Testis (tissue), 3 donors: Measurements from ENCODE around the gene NPPC. TPM values are rescaled to one million over a fixed set of nuclear protein-coding genes. Genes with fewer than 3 reads are reported as not detected.

Experiments used
- DNase-seq: peaks from one replicate; pipeline ENCODE4 v3.0.0-alpha.2; 2019
- H3K27ac ChIP-seq, 2 donors: fragments of 200-600 bp; sonication (generic); one replicate each; pipeline ENCODE4 v1.5.1; 2019
- H3K27me3 ChIP-seq: fragments of 200-600 bp; sonication (generic); one replicate; pipeline ENCODE4 v1.5.1; 2019
- H3K36me3 ChIP-seq: fragments of 200-600 bp; sonication (generic); one replicate; pipeline ENCODE4 v1.5.1; 2017; ENCODE audit warnings: low read depth; ENCODE audit errors: missing control alignments
- H3K4me1 ChIP-seq: fragments of 200-600 bp; sonication (generic); one replicate; pipeline ENCODE4 v1.5.1; 2019
- H3K4me3 ChIP-seq, 2 donors: fragments of 200-600 bp; sonication (generic); one replicate each; pipeline ENCODE4 v1.5.1; 2017 to 2019
- H3K9me3 ChIP-seq: fragments of 200-600 bp; sonication (generic); one replicate; pipeline ENCODE4 v1.5.1; 2017
- POLR2A ChIP-seq: fragments of 450-650 bp; IDR thresholded peaks from one replicate; pipeline ENCODE4 v1.6.1; 2017; ENCODE audit warnings: antibody characterized with exemption, mild to moderate bottlenecking, moderate library complexity
- WGBS, 2 donors: methylation state at CpG; one replicate each; pipeline ENCODE4 v1.1.5; 2018; 5-methylcytosine and 5-hydroxymethylcytosine counted together
- intact Hi-C: fragments of 100-400 bp; cut with DNase I; formaldehyde crosslinking; loops from one replicate; pipeline ENCODE4 v1.15.1; 2023; ENCODE audit warnings: low total_unique reads
- polyA plus RNA-seq: library from polyadenylated mRNA; stranded (reverse); fragments of 350-450 nt; fragmentation: Illumina TruSeq; extraction: RNeasy Lipid Tissue Mini Kit (QIAGEN cat#74804); gene quantifications from one replicate; pipeline ENCODE4 v1.2.3, GENCODE V29; 2014; ENCODE audit warnings: low read depth, low replicate concordance; ENCODE audit not compliant: insufficient read depth
- total RNA-seq, 2 donors: library from RNA; depleted of rRNA; stranded (reverse); fragments of >200 nt; gene quantifications; one replicate each; pipeline ENCODE4 v1.2.3, GENCODE V29; 2016
- TF ChIP-seq, protein P1 (sequence below), 3 experiments: fragments of 450-650 bp in 2 of 3; fragments of 200-600 bp in 1 of 3; sonication (generic) in 1 of 3; IDR thresholded peaks; one replicate each; pipeline ENCODE4 v1.5.1; 2016 to 2019; ENCODE audit warnings: antibody characterized with exemption in 3 of 3, mild to moderate bottlenecking in 2 of 3, moderate library complexity in 1 of 3

The NPPC gene
- total and polyA plus RNA-seq, 3 donors from 2014 or later: 0.78 TPM; not detected in 2

DNA sequence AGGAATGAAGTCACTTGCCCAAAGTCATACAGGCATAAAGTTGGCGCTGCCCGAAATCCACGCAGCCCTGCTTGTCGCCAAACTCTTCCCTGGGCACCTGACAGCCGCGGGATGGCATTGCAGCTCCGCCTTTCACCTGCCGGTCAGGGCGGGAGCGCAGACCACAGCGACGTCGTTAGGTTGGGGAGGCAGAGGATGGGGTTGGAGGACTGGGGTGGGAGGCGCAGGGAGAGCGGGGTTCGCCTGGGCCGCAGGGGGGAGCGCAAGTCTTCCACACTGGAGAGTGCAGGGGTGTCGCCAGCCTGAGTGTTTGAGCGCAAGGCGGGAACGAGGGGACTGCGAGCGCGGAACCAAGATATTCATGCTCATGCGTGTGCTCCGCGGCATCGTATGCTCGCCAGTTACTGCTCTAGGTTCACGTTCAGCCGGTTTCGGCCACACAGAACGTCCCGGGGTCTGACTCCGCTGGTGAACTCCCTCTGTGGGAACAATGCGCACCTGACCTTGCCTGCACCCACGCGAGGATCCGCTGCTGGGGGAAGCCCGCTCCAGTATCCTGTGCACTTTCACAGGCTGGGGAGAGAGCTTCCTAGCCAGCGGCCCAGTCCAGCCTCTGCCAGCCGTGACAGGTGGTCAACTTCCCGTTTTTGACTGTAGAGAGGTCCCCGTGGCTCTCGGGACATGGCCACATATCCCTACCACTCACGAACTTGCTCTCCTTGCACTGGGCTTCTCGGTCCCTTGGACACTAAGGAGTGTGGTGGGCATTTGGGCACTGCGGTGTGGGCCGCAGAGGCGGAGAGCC lies 767 bp upstream of the NPPC start:
- Histone ChIP-seq H3K27me3 (no peaks in the 10 kb centered on the region), H3K27ac (no peak overlapping the region), H3K4me3 (peak overlapping the region in 1 of 2 donors; percentile 34), H3K9me3 (no peaks in the 10 kb centered on the region), H3K4me1 (peaks cover 14% of the 10 kb centered on the region), H3K36me3 (no peaks in the 10 kb centered on the region)
- peak; percentile 44 for DNase-seq
- intact Hi-C loops: no loop called here
- 6 to 13% methylated on average over 8 to 51 of the region's 51 CpGs for WGBS, 2 donors
- no peak for TF ChIP-seq POLR2A
- TF ChIP-seq, protein P1, sequence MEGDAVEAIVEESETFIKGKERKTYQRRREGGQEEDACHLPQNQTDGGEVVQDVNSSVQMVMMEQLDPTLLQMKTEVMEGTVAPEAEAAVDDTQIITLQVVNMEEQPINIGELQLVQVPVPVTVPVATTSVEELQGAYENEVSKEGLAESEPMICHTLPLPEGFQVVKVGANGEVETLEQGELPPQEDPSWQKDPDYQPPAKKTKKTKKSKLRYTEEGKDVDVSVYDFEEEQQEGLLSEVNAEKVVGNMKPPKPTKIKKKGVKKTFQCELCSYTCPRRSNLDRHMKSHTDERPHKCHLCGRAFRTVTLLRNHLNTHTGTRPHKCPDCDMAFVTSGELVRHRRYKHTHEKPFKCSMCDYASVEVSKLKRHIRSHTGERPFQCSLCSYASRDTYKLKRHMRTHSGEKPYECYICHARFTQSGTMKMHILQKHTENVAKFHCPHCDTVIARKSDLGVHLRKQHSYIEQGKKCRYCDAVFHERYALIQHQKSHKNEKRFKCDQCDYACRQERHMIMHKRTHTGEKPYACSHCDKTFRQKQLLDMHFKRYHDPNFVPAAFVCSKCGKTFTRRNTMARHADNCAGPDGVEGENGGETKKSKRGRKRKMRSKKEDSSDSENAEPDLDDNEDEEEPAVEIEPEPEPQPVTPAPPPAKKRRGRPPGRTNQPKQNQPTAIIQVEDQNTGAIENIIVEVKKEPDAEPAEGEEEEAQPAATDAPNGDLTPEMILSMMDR (IDR thresholded peaks at IDR 0.05): no peak

DNA sequence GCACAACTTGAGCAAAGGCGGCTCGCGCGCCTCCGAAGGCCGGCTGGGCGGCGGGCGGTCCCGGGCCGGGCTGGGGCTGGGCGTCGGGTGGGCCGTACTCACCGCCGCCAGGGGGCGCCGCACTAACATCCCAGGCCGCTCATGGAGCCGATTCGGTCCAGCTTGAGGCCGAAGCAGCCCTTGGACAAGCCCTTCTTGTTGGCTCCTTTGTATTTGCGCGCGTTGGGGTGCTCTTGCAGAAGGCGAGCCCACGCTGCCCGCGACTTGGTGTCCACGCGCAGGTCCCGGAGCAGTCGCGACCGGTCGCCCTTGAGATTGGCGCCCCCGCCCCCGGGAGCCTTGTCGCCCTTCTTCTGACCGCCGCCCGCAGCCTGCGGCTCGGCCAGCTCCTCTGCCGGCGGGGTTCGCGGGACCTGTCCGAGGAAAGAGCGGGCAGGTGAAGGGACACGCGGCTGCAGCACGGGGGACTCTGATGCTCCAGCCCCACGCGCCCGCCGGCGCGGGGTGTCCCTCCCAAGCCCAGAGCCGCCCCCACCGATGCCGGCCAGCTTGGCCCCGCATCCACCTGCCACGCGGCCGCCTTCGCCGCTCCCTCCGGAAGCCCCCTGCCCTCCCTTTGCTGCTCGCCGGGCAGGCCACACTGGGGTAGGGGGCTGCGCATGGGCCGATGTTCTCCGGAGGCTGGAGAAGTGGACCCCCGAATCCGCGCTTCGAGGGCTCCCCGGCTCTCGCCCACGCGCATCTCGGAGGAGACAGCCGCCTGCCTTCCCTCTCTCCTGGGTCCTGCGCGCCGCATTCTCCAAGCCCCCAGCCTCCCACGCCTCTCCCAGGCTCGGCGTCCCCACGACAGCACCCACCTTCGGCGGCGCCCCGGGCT lies 655 bp downstream of the NPPC start:
- intact Hi-C loops: loop anchor here (2.0 kb wide), 1 partner anchor 399 kb away; no protein-coding TSS in a partner anchor
- peak; percentile 92 for DNase-seq
- Histone ChIP-seq H3K9me3 (no peaks in the 10 kb centered on the region), H3K27ac (no peak overlapping the region), H3K4me1 (peaks cover 14% of the 10 kb centered on the region), H3K4me3 (peak overlapping the region; percentile 31 to 34), H3K36me3 (no peaks in the 10 kb centered on the region), H3K27me3 (no peaks in the 10 kb centered on the region)
- no peak for TF ChIP-seq POLR2A
- TF ChIP-seq, protein P1 (IDR thresholded peaks at IDR 0.05): peak; percentile 85 to 94 (median 89)
- 1 to 2% methylated on average over 11 to 92 of the region's 96 CpGs for WGBS, 2 donors

DNA sequence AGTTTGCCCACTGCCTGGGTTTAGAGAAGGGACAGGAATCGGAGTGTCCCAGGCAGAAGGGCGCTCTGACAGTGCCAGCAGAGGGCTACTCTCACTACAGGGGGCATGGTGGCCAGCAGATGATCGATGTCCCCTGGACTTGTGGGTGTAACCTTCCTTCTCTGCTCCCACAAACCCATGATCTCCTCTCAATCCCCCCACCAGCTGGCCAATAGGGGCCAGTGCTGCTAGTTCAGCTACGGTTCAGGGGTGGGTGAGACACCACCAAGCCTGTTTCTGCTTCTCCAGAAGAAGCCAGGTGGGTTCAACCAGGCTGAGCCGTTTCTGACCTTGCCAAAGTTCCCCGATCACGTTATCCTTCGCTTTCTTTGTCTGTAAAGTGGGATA lies 1.3 kb downstream of the NPPC start:
- no peaks in the 10 kb centered on the region for H3K9me3 ChIP-seq
- H3K27ac ChIP-seq: no peak overlapping the region
- TF ChIP-seq, protein P1 (IDR thresholded peaks at IDR 0.05): no peak
- no peak for TF ChIP-seq POLR2A
- intact Hi-C loops: loop anchor here (2.0 kb wide), 1 partner anchor 400 kb away; no protein-coding TSS in a partner anchor
- no peaks in the 10 kb centered on the region for H3K36me3 ChIP-seq
- H3K27me3 ChIP-seq: no peaks in the 10 kb centered on the region
- no peak overlapping the region for H3K4me3 ChIP-seq
- 19 to 23% methylated on average over 8 of the region's 8 CpGs for WGBS, 2 donors
- no peak for DNase-seq
- peaks cover 14% of the 10 kb centered on the region for H3K4me1 ChIP-seq

DNA sequence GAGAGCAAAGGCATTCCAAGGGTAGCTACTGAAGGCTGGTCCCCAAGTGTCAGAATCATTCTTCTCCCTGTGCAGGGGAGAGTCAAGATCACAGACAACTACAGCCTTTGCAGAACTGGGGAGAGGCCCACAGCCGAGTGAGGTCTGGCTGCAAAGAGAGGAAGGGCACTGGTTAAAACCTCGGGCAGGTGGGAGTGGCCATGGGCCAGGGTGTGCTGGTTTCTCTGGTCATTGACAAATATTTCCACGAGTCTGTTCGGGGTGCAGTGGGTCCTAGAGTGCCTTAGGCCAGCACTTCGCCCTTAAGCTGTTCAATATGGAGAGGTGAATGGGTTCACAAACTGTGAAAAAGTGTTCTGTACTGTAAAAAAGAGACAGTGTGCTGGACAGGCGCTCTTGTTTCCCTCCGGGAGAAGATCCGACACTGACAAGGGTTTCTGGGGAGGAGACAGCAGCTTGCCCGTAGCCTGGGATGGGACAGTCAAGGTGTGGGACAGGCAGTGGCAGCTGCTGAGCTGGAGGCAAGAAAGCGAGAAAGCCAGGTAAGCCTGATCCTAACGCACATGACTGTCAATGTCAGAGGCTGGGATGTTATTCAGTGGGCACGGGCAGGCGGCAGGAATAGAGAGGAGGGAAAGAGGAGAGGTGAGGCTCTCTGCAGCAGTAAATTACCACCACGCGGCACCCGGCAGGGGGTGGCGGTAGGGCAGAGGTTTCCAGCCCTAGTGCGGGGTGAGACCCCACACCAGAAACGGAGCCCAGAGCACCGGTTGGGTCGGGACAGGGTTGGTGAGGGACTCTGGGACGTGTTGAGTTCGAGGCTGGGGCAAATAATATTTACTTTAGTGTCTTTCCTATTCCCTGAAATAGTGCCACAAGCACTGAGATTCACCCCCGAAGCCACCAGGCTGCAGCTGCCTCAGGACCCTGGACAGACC lies 2.0 kb downstream of the NPPC start:
- 61 to 65% methylated on average over 23 to 24 of the region's 24 CpGs for WGBS, 2 donors
- no peaks in the 10 kb centered on the region for H3K36me3 ChIP-seq
- H3K4me3 ChIP-seq: no peak overlapping the region
- peaks cover 14% of the 10 kb centered on the region for H3K4me1 ChIP-seq
- H3K27ac ChIP-seq: no peak overlapping the region
- no peaks in the 10 kb centered on the region for H3K9me3 ChIP-seq
- no peaks in the 10 kb centered on the region for H3K27me3 ChIP-seq
- no peak for DNase-seq
- TF ChIP-seq, protein P1 (IDR thresholded peaks at IDR 0.05): no peak
- TF ChIP-seq POLR2A: no peak
- intact Hi-C loops: loop anchor here (2.0 kb wide), 1 partner anchor 401 kb away; no protein-coding TSS in a partner anchor
